ENCODE results near the gene KRTAP5-5. TPM values are rescaled to one million over a fixed set of nuclear protein-coding genes. Genes with fewer than 3 reads are reported as not detected.

The KRTAP5-5 gene
- total and polyA plus RNA-seq, 2 of the 13 experiments (the other 11 are each of a cell fraction or from before 2014, with no cell fraction given), result not detected

- in situ Hi-C loops (cut with HindIII; ENCODE audit: extremely low pct_ligation_motif_present, low pct_unique_long_range_greater_than_20kb), result no loop called here
- intact Hi-C loops (cut with micrococcal nuclease; ENCODE audit: unreplicated experiment), result no loop called here
- Histone ChIP-seq H3K36me3 (replicated peaks in 1 of 2; ENCODE audit: control insufficient read depth in 1 of 2, insufficient read depth in 2 of 2, low read length in 2 of 2) (no peaks in the 10 kb centered on the region), H2AFZ (ENCODE audit: low read length) (no peak overlapping the region), H3K27ac (ENCODE audit: extremely low read length, insufficient read depth, low read length) (no peak overlapping the region), H3K4me3 (replicated peaks in 1 of 3; ENCODE audit: insufficient read depth in 1 of 3, low read depth in 2 of 3, low read length in 3 of 3) (no peak overlapping the region), H3K79me2 (ENCODE audit: insufficient read depth, low read length) (no peaks in the 10 kb centered on the region), H4K20me1 (ENCODE audit: insufficient read depth, low read length) (no peaks in the 10 kb centered on the region), H3K4me2 (ENCODE audit: low read depth, low read length) (no peak overlapping the region), H3K9me3 (ENCODE audit: low read length) (no peaks in the 10 kb centered on the region), H3K9ac (ENCODE audit: insufficient read depth, low read depth, low read length) (no peak overlapping the region), H3K27me3 (ENCODE audit: control insufficient read depth in 1 of 2, insufficient read depth in 2 of 2, low read length in 2 of 2) (peaks cover 8 to 65% of the 10 kb centered on the region in 2 experiments), H3K4me1 (ENCODE audit: insufficient read depth, low read length) (peaks cover 13% of the 10 kb centered on the region)
- DNase-seq (ENCODE audit: low spot score) (no peak), FAIRE-seq (no peak), ATAC-seq (no peak)
- TF ChIP-seq NPAS2 (CRISPR knock-in tag; IDR thresholded peaks at IDR 0.05; ENCODE audit: borderline replicate concordance), result no peak
- TF ChIP-seq ZNF674 (CRISPR knock-in tag; IDR thresholded peaks at IDR 0.05; ENCODE audit: low read depth), result no peak
- no peak for TF ChIP-seq HIVEP1 (CRISPR knock-in tag; IDR thresholded peaks at IDR 0.05)
- no peak for TF ChIP-seq ZNF496 (CRISPR knock-in tag; IDR thresholded peaks at IDR 0.05; ENCODE audit: insufficient replicate concordance)
- no peak for TF ChIP-seq RBAK (CRISPR knock-in tag; IDR thresholded peaks at IDR 0.05)
- no peak for TF ChIP-seq ZNF790 (CRISPR knock-in tag; IDR thresholded peaks at IDR 0.05; ENCODE audit: borderline replicate concordance)
- no peak for TF ChIP-seq MED1 (CRISPR knock-in tag; IDR thresholded peaks at IDR 0.05)
- TF ChIP-seq ZNF547 (CRISPR knock-in tag; IDR thresholded peaks at IDR 0.05), result no peak
- TF ChIP-seq NKX3-1 (CRISPR knock-in tag; IDR thresholded peaks at IDR 0.05), result no peak
- no peak for TF ChIP-seq ARNT (IDR thresholded peaks at IDR 0.05)
- TF ChIP-seq, protein P1, sequence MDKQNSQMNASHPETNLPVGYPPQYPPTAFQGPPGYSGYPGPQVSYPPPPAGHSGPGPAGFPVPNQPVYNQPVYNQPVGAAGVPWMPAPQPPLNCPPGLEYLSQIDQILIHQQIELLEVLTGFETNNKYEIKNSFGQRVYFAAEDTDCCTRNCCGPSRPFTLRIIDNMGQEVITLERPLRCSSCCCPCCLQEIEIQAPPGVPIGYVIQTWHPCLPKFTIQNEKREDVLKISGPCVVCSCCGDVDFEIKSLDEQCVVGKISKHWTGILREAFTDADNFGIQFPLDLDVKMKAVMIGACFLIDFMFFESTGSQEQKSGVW (CRISPR knock-in tag; IDR thresholded peaks at IDR 0.05; ENCODE audit: borderline replicate concordance), result no peak
- TF ChIP-seq RBM39 (IDR thresholded peaks at IDR 0.05; ENCODE audit: low read depth, low read length, poor library complexity, severe bottlenecking), result no peak
- TF ChIP-seq RARA (CRISPR knock-in tag; IDR thresholded peaks at IDR 0.05), result no peak
- WGBS (ENCODE audit: low lambda C conversion rate), result 20% methylated on average over 16 of the region's 29 CpGs
- CTCF ChIA-PET (ENCODE audit: low intra/inter-chr PET ratio, low total read pairs), result interaction anchor here (0.8 kb wide), 1 partner anchor 188 kb away, joined by 3 read pairs; no protein-coding TSS in a partner anchor
- no TSS peak for BruUV-seq (replicated peaks)
- POLR2A ChIA-PET, result no interaction called here
Measured at GRCh38 chr11:1642288-1643145, 12.9 kb downstream of the KRTAP5-5 start.
